ENCODE measurements around the gene GRN.
"Not testable (repeated sequence)": the region's sequence is repeated elsewhere in the genome, so short reads cannot be mapped to it uniquely, and the experiment has no call there.

GRN gene

DNA sequence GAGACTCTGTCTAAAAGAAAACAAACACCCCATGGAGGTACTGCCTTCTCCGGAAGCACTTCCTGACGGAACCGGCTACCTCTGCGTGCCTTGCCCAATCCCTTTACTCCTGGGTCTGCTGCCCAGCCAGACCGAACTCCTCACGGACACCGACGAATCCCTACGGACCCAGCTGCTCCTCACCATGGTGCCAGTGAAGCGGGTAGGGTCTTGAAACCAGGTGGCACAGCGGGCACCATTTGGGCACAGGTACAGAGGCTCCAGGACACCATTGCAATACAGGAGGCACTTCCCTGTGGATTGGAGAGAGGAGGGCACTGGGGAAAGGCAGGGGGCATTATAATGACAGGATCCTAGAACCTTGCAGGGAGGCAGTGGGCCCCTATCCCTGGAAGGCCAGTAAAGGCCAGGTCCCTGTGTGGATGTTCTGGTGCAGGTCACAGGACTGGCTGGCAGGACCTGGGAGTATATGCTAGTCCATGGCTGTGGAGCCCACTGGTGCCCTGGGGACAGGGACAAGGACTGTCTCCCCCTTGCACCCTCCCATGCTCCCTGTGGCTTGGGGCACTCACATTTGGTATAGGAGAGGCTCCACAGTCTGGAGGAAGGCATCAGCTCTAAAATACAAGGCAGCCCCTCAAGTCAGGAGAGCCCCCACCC lies 22.7 kb upstream of the GRN start:
- no peak for DNase-seq

DNA sequence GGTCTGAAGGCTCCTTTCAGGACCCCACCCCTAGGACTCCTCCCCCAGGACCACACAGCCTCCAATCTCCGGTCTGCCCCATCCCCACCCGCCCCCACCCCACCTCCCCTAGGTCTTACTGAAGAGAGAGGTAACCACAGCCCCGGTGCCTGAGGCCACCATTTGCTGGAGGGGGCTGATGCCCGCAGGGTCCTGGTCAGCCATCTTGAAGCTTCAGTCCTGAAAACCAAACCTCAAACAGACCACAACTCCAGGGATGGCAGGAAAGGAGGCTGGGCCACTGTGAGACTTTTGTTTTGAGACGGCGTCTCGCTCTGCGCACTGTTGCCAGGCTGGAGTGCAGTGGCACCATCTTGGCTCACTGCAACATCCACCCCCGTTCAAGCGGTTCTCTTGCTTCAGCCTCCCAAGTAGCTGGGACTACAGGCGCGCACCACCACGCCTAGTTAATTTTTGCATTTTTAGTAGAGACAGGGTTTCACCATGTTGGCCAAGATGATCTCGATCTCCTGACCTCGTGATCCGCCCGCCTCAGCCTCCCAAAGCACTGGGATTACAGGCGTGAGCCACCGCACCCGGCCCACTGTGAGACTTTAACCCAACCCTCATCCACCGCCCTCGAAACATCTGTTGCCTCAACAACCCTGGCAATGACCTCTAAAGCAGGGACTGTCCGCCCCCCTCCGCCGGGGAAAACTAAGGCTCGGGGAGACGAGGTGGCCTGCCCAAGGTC lies 21.6 kb upstream of the GRN start:
- DNase-seq: no peak

DNA sequence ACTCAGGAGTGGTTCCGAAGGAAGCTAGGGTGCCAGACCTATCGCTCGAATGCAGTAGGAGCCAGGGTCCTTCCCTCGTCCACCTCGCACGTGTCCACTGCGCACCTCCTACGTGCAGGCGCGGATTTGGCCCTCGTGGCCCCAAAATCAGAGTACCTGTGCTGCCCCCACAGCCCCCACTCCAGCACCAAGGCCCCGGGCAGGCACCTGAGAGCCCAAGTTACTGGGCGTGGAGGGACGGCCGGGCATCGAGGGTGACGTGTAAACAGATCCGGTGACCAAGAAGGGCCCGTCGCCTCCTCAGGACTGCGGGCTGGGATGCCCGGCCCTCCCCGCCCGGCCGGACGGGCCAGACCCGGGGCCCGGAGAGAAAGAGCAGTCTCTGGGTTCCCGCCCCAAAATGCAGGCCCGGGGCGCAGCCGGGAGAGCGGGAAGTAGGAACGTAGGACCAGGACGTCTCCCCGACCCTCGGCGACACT lies 21.0 kb upstream of the GRN start:
- DNase-seq: no peak

DNA sequence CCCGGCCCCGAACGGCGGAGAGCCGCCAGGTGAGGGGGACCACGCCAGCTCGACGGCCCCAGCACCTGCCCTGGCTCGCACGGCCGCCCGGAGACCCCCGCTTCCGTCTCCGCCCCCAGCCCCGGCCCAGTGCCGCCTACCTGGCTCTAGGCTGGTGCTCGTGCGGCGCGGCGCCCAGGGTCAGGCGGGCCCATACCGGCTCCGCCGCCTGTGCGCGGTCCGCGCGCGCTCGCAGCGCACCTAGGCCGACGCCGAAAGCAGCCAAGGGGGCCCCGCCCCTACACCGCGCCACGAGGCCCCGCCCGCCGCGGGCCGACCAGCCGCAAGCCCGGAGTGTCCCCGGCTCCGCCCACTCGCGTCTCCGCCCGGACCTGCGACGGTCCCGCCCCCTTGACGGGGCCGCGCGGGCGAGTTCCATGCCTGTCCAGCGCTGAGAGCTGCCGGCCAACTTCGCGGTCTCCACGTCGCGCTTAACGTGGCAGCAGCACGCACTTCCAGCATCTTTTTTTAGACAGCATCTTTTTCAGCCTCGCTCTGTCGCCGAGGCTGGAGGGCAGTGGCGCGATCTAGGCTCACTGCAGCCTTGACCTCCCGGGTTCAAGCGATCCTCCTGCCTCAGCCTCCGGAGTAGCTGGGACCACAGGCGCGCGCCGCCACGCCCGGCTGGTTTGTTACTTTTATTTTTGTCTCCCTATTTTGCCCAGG lies 20.4 kb upstream of the GRN start, which contains the start of gene SLC25A39:
Gene SLC25A39, minus strand, starts transcription at position 253 of the 705 bp plus-strand sequence. CDS start 1,261 bp downstream, outside the sequence.
- DNase-seq: peak; percentile 95

DNA sequence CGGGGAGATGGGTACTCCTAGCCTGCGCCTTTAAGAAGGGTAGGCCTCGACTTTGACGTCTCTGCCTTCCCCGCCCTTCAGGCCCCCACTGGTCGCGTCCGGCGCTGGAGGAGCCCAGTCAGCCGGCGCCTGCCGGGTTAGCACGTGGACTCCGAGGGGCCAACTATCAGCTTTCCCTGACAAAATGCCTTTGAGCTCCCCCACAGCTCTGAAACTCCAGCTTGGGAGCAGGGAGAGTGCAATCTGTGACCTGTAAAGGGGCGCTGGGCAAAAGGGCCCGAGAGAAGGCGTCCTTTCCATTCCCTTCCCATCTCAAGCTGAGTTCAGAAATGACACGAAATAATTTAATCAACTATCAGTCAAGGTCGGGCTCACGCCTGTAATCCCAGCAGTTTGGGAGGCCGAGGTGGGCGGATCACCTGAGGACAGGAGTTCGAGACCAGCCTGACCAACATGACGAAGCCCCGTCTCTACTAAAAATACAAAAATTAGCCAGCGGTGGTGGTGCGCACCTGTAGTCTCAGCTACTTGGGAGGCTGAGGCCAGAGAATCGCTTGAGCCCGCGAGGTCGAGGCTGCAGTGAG lies 18.1 kb upstream of the GRN start:
- DNase-seq: peak; percentile 94

DNA sequence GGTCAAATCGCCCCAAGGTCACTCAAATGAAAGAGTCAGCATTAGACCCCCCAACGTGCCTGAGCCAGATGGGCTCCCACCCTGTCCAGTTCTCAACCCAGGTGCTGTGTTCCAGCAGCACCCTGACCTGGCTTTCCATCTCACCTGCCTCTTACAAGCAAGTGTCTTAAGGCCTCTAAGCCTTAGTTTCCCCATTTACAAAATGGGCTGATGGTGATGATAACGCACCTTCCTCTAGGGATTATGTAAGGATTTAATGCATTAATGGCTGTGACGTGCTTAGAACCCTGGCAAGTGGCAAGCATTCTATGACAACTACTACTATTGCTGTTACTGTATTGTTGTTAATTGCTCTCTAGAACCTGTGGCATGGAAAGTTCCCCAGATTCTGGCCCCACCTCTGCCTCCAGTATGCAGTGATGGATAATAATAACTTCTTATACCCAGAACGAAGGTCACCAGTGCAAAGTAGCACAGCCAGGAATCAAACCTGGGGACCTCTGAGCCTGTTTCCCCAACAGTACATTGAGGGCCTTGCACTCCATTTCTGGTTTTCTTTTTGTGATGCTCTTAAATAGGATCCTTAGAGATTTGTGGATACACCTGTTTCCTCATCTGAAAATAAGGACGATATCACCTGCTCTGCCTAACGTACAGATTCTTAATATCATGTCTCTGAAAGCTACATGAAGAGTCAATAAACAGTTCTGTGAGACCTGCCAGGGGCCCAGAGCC lies 17.2 kb upstream of the GRN start:
- no peak for DNase-seq

DNA sequence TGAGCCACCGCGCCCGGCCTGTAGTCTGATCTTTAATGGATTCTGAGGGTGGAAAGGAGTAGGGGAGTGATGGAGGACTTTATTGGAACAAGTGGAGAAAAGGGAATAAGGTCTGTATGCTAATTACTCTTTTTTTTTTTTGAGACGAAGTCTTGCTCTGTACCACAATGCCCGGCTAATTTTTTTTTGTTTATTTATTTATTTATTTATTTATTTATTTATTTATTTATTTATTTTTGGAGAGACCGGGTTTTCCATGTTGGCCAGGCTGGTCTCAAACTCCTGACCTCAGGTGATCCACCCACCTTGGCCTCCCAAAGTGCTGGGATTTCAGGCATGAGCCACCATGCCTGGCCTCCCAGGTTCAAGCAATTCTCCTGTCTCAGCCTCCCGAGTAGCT lies 15.6 kb upstream of the GRN start:
- DNase-seq: not testable (repeated sequence)

DNA sequence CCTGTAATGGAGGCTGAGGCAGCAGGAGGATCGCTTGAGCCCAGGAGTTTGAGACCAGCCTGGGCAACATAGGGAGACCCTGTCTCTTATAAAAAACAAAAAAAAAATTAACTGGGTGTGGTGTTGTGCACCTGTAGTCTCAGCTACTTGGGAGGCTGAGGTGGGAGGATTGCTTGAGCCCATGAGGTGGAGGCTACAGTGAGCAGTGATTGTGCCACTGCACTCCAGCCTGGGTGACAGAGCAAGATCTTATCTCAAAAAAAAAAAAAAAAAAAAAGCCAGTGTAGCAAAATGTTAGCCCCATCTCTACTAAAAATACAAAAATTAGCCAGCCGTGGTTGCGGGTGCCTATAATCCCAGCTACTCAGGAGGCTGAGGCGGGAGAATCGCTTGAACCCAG lies 14.8 kb upstream of the GRN start:
- not testable (repeated sequence) for DNase-seq

DNA sequence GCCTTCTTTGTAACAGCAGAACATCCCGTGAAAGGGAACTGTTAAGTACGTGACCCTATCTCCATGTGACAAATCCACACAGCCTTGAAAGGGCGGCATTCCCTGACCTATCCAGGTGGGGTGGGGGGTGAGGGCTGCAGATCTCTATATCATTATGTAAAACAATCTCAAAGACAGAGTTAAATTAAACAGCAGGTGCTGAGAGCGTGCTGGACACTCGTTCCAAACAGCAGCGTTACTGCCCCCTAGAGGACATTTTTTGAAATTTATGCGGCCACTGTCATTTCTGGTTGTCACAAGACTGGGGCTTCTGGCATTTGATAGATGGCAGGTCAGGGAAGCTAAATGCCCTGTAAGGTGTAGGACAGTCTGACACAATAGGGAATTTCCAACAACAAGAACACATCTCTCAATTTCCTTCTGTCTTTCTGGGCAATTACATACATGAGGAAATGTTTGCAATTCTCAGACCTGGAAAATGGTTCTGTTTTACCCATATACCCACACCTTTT lies 13.8 kb upstream of the GRN start:
- peak; percentile 76 for DNase-seq

DNA sequence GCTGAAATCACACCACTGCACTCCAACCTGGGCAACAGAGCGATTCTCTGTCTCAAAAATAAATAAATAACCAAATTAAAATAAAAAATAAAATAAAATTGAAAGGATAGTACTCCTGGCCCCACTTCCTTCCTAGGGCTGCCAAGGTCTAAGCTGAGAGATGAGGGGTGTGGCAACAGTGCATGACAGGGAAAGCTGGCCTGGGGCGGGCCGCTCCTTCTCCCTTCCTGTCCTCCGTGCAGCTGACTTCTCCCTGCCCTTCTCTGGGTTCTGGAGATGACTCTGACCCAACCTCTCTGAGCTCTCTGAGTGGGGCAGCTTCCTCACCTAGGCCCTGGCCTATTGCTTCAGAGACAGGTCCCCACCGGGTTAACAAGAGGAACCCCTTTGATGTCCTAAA lies 11.7 kb upstream of the GRN start:
- DNase-seq: no peak

DNA sequence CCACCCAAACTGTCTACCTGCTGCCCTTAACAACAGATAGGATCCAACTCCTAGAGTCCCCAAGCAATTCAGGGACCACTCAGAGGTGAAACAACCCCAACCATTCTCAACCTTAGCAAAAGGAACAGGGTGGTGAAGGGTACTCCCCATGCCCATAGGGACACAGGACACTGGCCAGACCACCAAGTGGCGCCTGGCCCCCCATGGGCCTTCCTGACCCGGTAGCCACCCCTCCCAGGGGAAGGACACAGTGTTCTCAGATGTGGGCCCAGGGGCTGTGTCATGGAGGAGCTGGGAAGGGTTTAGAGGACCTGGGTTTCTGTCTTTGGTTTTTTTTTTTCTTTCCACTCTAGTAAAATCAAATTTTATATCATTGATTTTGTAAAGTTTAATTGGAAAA lies 10.8 kb upstream of the GRN start:
- DNase-seq: no peak

DNA sequence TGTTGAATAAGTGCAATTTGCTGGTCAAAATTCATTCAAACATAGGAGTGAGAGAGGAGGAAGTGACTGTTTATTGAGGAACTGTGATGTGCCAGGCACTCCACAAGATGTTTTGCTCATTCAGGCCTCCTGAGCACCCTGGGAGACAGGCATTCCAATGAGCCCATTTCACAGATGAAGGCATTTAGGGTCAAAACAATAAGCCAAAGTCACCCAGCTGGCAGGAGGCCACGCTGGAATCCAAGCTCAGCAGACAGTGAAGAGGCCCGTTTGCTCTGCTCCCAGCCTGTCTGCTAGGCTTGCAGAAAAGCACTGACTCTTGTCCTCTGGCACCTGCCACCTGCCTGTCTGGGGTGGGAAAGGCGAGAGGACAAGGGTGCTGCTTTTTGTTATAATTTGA lies 10.4 kb upstream of the GRN start:
- no peak for DNase-seq

DNA sequence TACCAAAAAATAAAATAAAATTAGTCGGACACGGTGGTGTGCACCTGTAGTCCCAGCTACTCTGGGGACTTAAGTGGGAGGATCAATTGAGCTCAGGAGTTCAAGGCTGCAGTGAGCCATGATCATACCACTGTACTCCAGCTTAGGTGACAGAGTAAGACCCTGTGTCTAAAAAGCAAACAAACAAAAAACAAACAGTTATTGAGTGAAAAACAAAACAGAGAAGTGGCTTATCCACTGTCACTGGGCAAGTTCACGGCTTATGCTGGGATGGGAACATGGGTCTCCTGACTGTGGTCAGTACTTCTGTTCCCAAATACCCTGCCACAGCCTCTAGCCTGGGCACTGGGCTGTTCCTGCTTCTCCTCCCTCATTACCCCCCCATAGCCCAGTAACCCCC lies 9.5 kb upstream of the GRN start:
- DNase-seq: no peak

DNA sequence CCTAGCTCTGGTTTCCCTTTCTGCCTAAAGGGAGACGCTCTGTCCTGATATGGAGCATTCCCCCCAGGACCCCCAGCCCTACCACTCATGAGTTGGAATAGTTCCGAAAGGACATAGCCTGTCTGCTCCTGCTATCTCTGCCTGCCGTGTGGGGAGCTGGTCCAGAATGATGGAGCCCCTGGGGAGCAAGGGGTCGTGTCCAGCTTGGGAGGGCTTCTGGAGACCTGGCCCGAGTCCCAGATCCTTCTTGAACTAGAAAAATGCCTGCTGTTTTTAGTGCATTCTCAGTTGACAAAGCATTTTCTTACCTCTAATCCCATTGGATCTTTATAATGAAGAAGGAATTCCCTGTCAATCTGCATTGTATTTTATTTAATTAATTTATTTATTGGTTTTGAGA lies 9.1 kb upstream of the GRN start:
- DNase-seq: no peak

DNA sequence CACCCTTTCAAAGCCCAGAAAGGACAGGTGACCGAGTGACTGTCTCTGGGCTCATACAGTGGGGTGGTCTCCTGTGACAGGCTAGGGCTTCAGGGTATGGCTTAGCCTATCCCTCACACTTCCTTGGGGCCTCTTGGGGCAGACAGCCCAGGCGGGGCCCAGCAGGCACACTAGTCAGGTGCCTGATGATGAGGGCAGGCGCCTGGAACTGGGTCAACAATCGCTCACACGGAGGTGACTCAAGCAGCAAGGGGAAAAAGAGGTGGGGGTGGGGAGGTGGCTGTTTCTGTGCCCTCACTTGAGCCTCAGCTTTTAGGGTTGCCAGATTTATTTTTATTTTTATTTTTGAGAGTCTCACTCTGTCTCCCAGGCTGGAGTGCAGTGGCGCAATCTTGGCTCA lies 6.4 kb upstream of the GRN start:
- DNase-seq: no peak

DNA sequence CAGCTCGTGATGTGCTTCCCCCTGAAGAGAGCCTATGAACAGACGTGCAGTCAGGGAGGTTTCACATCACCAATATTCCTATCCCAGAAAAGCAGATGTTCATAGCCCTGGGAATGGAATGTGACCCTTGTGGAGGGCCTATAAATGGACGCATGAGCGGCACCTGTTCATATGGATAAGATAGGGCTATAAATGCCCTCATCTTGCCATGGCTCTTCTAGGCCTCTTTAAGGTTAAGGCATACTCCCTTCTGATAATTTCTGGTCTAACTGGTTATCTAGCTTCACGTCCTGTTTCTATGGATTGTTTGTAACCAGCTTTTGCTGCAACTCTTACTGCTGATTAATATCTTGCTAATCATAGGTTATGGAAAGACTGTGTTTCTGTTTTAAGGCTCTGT lies 4.5 kb upstream of the GRN start:
- DNase-seq: not testable (repeated sequence)

DNA sequence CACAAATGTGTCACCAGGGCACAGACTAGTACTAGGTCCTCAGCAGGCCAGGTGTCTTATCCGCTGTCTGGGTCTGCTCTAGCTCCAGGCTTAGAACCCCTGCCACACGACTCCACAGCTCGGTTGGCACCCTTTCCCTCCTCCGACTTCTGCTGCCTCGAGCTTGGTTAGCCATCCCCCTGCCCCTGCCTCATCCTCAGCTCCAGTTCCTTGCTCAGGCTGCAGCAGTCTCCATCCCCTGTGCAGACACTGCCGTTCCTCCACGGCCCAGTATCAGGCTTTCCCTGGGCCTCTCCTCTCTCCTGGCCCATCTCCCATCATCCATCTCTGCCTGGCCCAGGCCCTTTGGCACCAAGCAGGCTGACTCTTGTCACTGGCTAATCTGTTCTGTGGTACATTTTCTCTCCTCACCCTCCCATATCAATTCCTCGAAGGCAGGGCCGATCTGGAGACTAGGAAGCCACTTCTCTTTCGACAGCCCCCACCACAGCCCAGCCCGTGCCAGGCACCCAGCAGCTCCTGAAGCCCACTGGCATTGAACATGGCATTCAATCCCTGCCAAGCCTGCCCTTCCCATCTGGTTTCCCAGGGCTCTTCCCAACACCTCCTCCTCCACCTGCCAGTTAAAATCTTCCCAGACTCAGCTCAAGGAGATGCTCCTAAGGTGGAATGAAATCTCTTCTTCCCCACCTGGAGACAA lies 1.4 kb upstream of the GRN start:
- no peak for DNase-seq

DNA sequence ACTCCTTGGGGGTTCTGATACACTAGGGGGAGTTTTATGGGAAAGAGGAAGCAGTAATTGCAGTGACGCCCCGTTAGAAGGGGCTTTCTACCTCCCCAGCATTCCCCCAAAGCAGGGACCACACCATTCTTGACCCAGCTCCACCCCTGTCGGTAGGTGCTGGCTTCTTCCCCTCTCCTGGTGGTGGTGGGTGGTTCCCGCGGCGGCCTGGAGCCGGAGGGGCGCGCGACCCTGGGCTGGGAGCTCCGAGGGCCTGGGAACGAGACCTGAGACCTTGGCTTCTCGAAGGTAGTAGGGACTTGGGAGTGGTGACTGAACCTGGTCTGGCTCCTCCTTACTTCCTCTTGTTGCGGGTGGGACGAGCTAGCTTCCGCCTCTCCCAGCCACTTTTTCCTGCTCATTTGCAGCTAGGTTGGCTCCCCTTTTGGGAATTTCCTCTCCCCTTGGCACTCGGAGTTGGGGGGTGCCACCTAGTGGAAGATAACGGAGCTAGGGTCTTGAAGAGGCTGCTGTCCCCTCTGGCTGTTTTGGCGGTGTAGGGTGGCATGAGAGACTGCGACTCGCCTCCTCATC lies 438 bp downstream of the GRN start:
- DNase-seq: peak; percentile 48

DNA sequence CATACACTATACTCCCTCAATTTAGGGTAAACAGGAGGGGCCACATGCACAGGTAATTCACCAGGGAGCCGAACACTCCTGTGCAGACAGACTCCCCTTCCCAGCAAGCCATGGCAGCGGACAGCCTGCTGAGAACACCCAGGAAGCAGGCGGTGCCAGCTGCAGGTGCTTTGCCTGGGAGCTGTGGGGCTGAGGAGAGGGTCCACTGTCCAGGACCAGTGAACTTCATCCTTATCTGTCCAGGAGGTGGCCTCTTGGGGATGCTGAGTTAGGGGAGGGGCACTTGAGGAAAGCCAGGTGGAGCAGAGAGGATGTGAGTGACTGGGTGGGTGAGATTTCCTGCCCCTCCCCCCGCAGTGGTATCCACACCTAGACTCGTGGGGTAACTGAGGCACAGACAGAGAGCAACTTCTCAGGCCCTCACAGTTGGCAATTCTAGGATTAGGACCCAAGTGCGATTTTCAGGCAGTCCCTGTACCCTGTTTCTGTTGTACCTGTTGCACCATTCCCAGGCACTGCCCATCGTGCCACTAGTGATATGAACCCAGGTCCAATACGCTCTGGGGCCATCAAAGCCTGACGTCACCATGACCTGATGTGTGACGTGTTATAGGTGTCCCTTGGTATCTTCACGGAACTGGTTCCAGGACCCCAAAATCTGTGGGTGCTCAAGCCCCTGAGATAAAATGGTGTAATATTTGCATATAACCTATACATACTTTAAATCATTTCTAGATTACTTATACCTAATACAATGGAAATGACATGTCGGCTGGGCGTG lies 1.2 kb downstream of the GRN start:
- DNase-seq: no peak

DNA sequence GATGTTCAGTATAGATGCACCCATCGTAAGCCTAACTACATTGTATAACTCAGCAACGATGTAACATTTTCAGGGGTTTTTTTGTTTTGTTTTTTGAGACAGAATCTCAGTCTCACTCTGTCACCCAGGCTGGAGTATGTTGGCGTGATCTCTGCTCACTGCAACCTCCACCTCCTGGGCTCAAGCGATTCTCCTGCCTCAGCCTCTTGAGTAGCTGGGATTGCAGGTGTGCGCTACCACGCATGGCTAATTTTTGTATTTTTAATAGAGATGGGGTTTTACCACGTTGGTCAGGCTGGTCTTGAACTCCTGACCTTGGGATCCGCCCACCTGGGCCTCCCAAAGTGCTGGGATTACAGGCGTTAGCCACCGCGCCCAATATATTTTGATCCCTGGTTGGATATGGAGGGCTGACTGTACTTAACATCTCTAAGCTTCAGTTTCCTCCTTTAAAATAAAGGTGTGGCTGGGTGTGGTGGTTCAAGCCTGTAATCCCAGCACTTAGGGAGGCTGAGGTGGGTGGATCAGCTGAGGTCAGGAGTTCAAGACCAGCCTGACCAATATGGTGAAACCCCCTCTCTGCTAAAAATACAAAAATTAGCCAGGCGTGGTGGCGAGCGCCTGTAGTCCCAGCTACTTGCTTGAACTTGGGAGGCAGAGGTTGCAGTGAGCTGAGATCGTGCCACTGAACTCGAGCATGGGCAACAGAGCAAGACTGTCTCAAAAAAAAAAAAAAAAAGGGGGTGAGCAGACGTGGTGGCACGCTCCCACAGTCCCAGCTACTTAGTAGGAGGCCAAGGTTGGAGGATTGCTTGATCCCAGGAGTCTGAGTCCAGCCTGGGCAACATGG lies 2.3 kb downstream of the GRN start:
- DNase-seq: not testable (repeated sequence)
